Measurements from ENCODE around the gene LRBA.

DNA sequence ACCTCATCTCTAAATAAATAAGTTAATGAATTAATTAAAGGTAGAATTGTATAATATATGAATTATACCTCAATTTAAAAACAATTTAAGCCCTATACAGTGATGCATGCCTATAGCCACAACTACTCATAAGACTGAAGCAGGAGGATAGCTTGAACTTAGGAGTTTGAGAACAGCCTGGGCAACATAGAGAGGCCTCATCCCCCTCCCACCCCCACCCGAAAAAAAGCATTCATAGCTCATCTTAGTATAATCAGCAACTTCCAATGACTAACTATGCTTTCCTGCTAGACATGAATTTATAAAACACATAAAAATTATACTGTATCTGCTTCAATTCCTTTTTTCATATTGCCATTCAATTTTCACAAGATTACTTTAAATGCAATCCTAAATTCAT is 1.6 kb downstream of the LRBA start:
- TF ChIP-seq CTCF (IDR thresholded peaks at IDR 0.05) (no peak), EP300 (IDR thresholded peaks at IDR 0.05) (no peak), POLR2A (IDR thresholded peaks at IDR 0.05; ENCODE audit: low read depth) (no peak), POLR2AphosphoS5 (IDR thresholded peaks at IDR 0.05) (no peak)
